Heart left ventricle (tissue), 13 donors: ENCODE results near the gene PLEKHA1.

ENCODE experiments used
- CTCF ChIP-seq, 12 donors: fragments of 200-600 bp; sonication (generic) in 4 of 12; IDR thresholded peaks; one replicate each; pipeline versions ENCODE4 v1.5.0 to v1.8.0; 2018 to 2022; ENCODE audit warnings: antibody characterized with exemption in 12 of 12, mild to moderate bottlenecking in 5 of 12
- POLR2A ChIP-seq, 2 donors: fragments of 450-650 bp; IDR thresholded peaks; one replicate each; pipeline ENCODE4 v1.6.1; 2017; ENCODE audit warnings: antibody characterized with exemption in 2 of 2, mild to moderate bottlenecking in 2 of 2, moderate library complexity in 2 of 2
- donor health status: ischemic (EF 13 %, LVEDD 7.1; RV severe dilation, severe dysfunction).
- donor health status: DM: no; HTN: yes; CAD: no.
- donor health status: DM: no; HTN: no; CAD: no.
- donor health status: ischemic (EF 25% LVEDD 6.9; RV normal size, moderate dysfunction).
- donor health status: ischemic (EF 25% LVEDD 5.7; RV mildly dilated, moderate dysfunction).
- donor health status: ischemic (EF 35%, LVEDD 5.7; RV mildly dilated, moderate dysfunction).
- donor health status: nonischemic (EF 11% LVEDD 7.7; RV severe dilation, severe dysfunction).
- donor health status: DM: yes; HTN: yes; CAD: no.
- donor health status: PGD.
- donor health status: ischemic (EF 29% LVEDD 5.4; RV normal size, mild dysfunction).
- donor health status: nonischemic (EF 23%, LVEDD 6.1; RV moderate dilation, normal function).

- TF ChIP-seq CTCF (IDR thresholded peaks at IDR 0.05) (no peak), POLR2A (IDR thresholded peaks at IDR 0.05) (no peak)
Observed at GRCh38 chr10:122475100-122475499, 100.6 kb downstream of the PLEKHA1 start.
